GM21529 (cell line): ENCODE measurements around the gene KIAA0319L.
A peak's percentile ranks its signal among the peaks of the same experiment; 100 is the strongest.
"Not testable (repeated sequence)": the region's sequence is repeated elsewhere in the genome, so short reads cannot be mapped to it uniquely, and the experiment has no call there.

Source experiments
- ATAC-seq: cut with Tn5 transposase; IDR thresholded peaks from one replicate; pipeline ENCODE4 v1.9.1; 2021; ENCODE audit not compliant: unreplicated experiment

The KIAA0319L gene

DNA sequence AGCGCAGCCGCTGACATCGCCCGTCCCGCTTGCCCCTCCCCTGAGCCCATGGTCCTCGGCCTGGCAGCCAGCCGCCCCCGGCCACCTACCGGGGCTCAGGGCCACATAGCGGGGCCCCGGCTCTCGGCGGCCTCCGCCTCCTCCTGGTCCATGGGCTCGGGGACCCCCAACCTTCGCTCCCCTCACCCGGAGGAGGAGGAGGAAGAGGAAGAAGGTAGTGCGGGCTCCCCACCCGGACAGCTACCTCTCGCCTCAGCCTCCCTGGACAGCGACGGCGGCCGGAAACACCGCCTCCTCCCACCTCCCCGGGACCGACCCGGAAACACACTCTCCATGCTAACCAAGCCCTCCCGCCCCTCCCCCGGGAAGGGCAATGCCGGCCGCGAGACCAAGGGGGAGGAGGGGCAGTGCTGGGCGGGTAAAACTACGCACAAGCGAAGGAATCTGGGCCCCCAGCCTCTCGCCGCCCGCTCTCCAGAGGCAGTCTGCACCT, at the start of gene KIAA0319L:
Gene KIAA0319L, minus strand, starts transcription at position 286 of the 493 bp plus-strand sequence. CDS start 2,912 bp downstream, outside the sequence.
- peak; percentile 80 for ATAC-seq

DNA sequence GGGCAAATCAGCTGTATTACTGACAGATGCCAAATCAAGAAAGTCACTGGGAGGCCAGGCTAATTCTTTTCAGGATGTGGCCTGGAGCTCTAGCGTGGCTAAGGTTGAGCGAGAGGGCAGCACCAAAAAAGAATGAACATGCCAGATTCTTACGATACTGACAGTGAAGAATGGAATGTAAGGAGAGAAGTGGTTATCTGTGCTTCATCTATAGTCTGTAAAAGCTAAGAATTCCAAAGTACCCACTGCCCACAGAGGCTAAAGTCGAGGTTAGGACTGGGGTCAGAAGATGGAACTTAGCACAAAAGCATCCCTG, 48.6 kb upstream of the KIAA0319L start:
- ATAC-seq: no peak

DNA sequence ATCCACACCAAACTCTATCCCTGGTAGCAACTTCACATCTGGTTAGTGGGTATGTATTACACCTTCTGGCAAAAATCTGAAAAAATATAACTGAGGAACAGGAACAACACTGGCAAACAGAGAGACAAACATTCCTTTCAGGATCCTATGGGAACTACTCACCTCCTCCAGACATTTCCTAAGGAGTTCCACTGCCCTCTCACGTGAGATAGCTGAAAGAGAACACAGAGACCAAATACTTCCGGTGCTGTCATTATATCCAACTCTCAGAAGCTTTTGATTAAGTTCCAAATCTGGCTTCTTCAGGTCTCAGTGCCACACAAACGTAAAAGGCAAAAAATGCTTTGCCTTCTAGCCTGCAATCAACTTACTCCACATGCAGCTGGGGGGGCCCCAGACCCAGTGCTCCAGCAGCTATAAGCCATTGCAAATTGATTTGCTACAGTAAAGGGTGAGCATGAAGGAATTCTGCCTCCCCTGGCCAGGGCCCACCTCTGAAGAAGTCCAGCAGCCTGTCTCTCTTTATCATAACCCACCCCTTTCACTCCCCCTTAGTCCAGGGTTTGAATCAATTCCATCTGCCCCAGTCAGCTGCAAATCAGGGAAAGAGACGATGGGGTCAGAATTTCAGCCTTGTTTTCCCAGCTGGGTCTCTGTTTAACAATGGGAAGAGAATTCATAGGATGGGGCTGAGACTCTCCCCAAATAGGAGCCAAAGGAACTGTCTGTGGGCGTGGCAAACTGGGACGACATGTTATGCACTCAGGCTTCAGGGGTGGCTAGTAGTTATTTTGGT, 48.1 kb upstream of the KIAA0319L start:
- no peak for ATAC-seq

DNA sequence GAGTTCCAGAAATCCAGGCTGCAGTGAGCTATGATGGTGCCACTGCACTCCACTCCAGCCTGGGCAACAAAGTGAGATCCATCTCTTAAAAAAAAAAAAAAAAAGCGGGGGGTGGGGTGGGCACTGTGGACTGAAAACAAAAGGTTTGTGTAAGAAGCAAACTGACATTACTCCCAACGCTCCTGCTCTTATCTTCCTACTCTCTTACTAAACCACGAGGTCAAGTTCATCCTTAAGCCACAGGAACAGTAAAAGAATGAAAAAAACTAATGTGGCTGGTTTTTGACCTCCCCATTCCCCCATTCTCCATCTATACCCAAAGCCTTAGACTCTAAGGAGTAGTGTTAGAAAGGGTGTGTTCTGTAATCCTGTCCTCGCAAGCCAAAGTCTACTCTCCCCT, 46.7 kb upstream of the KIAA0319L start:
- no peak for ATAC-seq

DNA sequence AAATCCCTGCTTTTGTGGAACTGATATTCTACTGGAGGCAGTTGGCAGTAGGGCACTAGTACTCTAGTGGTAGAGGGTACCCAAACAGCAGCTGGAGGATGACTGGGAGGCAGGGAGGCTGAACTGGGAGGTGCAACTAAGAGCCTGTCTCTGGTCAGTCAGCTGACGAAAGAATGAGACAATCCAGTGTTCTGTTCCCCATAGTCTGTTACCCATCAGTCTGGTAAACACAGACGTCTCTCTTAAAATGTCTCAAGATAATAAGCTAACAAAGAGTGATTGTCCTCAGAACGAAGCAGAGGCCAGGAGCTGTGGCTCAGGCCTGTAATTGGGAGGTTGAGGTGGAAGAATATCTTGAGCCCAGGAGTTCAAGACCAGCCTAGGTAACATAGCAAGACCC, 46.3 kb upstream of the KIAA0319L start:
- no peak for ATAC-seq

DNA sequence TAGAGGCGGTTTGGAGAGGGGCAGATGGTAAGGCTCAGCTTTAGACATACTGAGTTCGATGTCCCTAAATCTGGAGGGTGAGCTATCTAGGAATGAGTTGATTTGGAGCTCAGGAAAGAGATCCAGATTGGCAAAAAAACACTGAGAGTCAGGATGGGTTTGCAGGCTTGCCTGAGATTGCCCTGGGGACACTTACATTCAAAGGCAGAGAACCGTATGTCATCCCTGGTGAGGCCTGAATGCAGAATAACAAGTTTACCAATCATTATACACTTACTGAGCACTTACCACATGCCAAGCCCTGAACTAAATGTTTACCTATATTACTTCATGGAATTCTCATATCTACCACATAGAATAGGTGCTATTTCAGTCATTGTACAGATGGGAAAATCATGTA, 43.4 kb upstream of the KIAA0319L start:
- ATAC-seq: no peak

DNA sequence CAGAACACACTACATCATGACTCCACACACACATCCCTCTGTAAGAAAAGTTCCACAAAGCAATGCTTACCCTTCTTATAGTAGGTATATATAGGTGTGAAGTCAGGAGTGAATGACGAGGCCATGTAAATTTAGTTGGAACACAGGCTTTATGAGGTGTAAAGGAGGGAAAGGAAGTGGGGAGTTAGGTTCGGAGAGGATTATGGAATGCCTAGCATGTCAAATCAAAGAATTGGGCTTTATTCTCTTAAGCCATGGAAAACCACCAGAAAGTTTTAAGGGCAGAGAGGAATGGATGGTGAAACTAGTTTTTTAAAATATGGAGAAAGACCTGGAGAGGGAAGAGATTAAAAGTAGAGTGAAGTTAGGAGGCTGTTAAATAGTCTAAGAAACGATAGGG, 42.2 kb upstream of the KIAA0319L start:
- ATAC-seq: no peak

DNA sequence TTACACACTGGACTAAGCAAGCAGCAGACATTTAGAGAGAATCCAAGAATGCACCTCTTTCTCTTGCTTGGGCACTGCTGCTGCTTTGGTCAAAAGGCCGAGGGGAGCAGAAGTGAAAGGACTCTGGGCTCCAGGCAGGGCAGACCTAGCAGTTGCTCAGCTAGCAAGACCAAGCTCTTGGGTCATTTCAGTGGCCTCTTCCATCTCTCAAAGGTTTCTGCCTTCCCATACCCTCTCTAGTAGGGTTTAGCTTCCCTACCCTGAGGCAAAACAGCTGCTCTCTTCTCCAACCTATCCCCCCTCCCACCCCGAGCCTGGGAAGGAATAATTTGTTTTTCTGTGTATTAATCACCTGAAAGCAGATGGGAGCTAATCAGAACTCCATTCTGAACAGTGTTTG, 41.7 kb upstream of the KIAA0319L start:
- no peak for ATAC-seq

DNA sequence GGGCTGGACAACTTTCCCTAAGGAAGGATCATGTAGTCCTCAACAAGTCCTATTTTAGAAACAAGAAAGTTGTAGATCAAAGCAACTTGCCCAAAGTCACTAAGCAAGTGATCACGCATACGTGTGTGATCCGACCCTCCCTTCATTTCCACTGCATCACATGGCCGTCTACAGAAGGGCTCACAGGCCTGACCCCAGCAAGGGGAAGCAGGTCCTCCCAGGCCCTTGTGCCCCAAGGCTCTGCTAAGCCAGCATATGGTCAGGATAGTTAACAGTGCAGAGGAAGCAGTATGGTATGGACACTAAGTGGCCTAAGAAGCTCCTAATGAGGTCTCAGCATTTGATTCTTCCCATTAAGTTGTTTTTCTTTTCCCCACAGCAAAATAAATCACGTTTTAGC, 40.7 kb upstream of the KIAA0319L start:
- ATAC-seq: no peak

DNA sequence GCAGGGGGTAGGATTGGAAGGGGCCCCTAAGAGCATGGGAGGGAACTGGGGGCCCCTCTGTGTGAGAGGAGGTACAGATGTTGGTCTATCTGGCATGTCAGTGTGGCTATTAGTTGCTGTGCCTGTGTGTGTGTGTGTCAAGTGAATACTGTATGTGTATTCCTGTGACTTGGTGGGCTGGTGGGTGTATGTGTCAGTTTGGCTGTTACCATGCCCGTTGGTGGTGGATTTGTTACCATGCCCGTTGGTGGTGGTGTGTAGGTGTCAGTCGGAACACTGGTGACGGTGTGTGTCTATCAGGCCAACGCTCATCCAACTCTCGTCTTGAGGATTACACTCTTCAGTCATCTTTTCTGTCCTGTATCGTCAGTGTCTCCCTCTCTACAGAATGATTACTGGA, 38.5 kb upstream of the KIAA0319L start:
- no peak for ATAC-seq

DNA sequence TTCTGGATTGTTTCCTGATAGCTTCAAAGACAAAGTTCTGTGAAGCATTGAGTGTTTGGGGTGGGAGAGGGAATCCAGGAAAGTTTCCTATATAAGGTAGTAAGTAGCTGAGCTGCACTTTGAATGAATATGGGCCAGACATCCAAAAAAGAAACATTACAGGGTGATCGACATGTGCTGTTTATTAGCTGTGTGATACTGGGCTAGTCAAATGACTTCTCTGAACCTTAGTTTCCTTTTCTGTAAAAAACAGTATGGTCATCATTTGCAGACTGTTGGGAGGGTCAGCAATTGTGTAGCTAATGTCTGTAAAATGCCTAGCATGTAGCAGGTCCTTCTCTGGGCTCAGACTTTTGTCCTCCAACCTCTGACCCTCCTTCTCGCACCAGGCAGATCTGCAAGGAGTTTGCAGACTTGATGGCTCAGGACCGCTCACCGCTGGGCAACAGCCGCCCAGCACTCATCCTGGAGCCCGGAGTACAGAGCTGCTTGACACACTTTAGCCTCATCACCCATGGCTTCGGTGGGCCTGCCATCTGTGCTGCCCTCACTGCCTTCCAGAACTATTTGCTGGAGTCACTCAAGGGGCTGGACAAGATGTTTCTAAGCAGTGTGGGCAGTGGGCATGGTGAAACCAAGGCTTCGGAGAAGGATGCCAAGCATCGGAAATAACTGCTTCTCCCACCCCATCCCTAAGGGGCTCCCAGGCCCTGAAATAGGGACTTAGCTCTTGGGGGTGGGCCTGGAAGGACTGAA, 37.0 kb upstream of the KIAA0319L start:
- no peak for ATAC-seq

DNA sequence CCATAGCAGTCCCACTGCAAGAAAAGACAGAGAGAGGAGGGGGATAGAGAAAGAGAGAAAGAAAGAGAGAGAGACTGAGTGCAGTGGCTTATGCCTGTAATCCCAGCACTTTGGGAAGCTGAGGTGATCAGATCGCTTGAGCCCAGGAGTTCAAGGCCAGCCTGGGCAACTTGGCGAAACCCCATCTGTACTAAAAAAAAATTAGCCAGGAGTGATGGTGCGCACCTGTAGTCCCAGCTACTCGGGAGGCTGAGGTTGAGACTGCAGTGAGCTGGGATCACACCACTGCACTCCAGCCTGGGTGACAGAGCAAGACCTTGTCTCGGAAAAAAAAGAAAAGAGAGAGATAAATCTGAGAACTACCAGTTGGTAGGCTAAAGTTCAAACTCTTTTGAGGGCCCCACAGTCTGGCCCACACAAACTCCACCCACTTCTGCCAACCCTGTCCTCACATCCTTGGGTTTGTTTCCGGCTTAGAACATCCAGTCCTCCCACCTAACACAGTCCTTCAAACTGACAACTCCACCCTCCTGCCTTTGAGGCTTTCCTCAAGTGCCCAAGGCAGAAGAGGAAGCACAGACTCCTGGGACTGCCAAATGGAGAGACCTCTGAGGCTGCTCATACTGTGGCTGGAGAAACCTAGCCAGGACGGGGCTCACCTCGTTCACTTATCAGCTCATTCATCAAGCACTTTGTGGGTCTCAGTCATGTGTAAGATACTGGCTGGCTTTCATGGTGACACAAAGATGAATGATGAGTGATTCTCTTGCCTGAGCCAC, 36.0 kb upstream of the KIAA0319L start:
- no peak for ATAC-seq

DNA sequence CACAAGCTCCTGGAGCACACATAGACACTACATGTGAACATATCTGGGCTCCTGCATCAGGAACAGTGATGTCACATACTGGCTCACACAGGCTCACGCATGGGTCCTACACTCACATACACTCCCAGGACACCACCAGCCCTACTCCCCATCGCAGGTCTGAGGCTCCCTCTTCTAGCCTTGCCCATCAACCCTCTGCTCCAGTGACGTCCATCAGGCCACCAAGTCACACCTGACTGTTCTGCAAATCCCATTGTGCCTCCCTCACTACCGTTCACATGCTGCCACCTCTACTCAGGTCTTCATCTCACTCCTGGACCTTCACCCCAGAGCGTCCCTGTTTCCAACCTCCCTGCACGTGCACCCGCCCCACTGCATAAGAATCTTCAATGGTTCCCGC, 34.0 kb upstream of the KIAA0319L start:
- no peak for ATAC-seq

DNA sequence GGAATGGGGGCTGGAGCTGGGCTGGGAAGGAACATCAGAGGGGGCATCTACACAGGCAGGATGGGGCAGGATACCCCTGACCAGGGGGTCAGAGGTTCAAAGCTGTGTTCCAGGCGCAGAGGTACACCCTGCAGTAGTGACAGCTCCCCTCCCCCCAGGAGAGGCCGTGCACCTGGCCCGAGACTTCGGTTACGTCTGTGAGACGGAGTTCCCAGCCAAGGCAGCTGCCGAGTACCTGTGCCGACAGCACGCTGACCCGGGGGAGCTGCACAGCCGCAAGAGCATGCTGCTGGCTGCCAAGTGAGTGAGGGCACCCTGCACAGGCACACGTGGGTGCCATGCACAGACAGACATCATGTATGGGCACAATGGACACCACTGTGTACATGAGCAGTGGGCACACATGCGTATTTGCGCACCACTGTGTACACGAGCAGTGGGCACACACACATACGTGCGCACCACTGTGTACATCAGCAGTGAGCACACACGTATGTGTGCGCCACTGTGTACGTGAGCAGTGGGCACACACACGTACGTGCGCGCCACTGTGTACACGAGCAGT, 33.4 kb upstream of the KIAA0319L start:
- no peak for ATAC-seq

DNA sequence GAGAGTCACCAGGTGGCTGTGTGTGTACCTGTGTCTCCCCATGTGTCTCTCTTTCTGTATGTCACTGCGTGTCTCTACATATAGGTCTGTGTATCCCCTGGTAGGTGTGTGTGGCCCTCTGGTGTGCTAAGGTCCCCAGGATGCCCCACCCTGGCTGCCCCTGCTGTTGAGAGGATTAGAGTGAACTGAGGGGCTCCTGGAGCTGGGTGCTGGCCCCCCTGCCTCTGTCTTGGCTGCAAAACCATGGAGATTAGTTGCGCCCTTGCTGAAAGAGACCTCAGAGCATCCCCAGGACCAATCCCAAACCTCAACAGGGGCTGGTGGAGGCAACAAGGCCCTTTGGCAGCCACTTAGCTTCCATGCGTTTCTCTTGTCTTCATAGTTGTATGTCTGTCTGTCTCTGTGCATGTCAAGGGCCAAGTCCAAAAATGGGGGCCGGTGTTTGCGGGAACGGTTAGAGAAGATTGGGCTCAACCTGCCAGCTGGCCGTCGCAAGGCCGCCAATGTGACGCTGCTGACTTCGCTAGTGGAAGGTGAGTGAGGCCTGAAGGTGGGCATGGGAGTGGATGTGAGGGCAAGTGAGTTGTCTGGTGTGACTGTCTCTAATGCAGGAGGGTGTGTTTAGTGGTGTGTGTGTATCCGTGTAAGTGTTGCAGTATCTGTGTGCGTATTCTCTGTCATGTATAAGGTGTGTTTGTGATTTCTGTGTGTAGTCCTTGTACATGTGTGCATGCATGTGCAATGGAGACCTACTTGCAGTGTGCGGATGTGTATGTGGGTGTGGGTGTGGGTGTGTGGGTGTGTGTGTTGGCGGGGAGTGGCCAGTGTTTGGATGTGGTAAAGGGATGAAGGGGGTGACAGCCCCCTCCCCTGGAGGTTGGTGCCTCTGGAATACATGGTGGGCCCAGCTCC, 32.6 kb upstream of the KIAA0319L start:
- no peak for ATAC-seq

DNA sequence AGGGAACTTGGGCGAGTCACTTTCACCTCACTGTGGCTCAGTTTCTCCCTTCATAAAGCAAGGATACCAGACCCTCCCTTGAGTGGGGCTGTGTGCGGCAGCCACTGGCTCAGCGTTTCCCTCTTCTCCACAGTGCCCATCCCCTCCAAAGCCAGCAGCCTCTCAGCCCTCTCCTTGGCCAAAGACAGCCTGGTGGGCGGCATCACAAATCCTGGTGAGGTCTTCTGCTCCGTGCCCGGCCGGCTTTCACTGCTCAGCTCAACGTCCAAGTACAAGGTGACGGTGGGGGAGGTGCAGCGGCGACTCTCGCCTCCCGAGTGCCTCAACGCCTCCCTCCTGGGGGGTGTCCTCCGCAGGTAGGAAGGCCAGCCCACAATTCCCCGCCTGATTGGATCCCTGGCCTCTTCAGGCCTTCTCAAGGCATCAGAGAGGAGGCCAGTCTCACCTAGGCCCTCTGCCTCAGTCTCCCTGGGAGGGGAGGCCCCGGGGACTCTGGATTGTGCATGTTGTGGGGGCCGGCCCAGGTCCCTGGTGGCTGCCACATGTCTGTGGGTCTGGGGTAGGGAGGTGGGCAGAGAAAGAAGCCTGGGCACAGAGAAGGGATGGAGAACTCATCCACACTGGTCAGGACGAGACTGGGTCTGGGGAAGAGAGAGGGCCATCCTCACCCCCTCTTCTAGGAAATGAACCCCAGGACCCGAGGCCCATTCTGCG, 31.2 kb upstream of the KIAA0319L start:
- no peak for ATAC-seq

DNA sequence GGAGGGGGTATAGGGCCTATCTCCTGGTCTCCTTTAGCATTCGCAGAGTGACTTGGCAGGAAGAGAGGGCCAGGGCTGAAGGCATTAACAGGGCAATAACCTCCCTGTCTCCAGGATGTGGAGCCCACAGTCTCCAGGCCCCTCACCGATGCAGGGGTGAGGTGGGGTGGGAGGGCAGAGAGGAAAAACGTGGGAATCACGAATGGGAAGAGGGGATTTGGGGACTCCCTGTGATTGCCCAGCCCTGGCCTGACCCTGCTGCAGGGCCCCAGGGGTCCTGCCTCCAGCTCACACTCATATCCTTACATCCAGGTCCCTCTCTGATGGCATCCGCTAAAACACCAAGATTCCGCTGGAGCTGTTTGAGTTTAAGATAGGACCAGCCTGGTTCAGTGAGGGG, 30.5 kb upstream of the KIAA0319L start:
- ATAC-seq: no peak

DNA sequence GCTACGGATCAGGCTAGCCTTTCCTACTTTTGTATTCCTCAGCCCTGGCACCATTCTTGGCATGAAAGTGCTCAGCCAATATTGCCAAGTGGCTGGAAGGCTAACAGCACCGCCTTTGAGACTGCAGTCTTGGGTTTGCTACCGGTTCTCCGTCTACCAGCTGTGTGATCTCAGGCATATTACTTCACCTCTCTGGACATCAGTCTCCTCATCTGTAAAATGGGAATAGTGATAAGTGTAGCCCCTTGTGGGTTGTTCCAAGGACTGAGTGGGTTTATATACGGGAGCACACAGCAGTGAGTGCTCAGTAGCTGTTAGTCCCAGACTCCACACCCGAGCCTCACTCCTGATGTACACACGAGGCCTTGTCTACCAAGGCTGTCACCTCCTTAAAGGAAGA, 29.6 kb upstream of the KIAA0319L start:
- no peak for ATAC-seq

DNA sequence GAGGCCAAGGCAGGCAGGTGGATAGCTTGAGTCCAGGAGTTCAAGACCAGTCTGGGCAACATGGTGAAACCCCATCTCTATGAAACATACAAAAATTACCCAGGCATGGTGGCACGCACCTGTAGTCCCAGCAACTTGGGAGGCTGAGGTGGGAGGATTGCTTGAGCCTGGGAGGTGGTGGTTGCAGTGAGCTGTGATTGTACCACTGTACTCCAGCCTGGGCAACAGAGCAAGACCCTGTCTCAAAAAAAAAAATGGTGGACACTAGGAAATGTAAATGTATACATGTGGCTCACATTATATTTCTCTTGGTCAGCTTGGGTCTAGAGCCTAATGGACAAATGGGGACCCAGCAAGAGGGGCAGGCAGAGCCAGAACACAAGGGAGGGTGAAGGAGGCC, 28.6 kb upstream of the KIAA0319L start:
- ATAC-seq: not testable (repeated sequence)

DNA sequence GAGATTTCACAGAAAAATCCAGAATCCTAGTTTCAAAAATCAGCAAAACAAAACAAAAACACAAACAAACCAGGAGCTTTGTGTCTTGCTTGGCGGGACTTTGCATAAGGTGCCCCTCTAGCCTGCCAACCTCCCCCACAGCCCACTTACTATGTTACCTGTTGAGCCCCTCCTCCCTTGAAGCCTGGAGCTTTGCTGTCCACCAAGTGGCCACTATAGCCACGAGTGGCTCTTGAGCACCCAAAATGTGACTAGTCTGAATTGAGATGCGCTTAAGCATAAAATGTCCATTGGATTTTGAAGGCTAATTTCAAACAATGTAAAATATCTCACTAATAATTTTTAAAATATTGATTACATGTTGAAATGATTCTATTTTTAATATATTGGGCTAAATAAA, 28.1 kb upstream of the KIAA0319L start:
- no peak for ATAC-seq
